A172 (cell line): ENCODE data around the gene EMILIN1. TPM values are rescaled to one million over a fixed set of nuclear protein-coding genes. Genes with fewer than 3 reads are reported as not detected.

Experiments used
- DNase-seq: peaks from one replicate; pipeline ENCODE4 v3.0.0-alpha.2; 2015; ENCODE audit warnings: low spot score
- total RNA-seq: library from RNA; depleted of rRNA; stranded (reverse); fragments of >200 nt; shearing (Covaris generic); gene quantifications from 2 replicates; pipeline ENCODE4 v1.2.3, GENCODE V29; 2014; rRNA removed

Gene EMILIN1
- total RNA-seq, 1 experiment from 2014 or later = 0.47 TPM

DNA sequence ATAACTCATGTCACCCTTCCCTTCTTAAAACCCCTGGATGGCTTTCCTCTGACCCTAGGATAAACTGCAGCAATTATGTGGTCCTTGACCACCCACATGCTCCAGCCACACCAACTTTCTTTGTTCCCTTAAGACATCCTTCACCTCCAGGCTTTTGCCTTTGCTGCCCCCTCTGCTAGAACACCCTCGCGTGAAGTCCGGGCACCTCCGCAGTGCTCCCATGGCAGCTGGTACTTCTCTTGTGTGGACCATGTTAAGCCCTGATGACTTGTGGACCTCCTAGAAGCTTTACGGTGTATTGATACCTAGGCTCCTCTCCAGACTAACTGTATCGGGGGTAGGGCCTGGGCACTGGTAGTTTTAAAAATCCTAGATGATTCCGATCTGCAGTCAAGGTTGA lies 44.4 kb downstream of the EMILIN1 start:
- no peak for DNase-seq

DNA sequence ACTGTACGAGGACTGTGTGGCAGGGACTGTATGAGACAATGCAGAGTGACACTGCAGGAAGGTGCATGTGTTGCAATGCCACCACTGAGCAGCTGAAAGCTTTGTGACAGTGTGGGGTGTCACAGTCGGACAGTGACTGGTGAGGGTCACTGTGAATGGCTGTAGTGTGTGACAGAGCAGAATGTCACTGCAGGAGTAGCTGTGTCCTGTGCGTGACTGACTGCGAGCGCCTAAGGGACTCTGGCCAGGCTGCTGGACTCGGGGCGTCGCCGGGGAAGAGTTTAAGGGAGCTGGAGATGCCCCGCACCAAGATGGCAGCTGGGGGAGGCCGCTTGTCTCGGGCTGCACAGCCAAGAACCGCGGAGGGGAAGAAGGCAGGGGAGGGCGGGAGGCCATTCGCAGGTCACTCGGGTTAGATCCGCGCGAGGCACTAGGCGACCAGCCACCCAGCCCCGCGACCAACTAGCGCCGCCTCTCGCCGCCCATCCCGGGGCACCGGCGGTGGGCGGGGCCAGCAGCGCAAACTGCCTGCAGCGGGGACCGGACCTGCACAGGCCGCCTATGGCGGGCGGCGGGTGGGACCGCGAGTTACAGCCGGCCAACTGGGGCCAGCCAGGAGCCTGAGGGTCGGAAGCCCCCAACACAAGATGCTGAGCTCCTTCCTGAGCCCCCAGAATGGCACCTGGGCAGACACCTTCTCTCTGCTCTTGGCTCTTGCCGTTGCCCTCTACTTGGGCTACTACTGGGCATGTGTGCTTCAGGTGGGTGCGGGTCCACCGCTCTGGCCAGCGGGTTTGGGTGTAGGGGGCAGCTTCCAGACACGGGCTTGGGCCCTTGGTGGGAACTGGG lies 45.1 kb downstream of the EMILIN1 start, which contains the start of gene ABHD1:
Gene ABHD1 (plus strand): TSS at position 514 of the 849 bp plus-strand sequence. CDS start 134 bp downstream, at position 648.
- DNase-seq = peak; percentile 10

GRCh38 chr2:27125104-27125503 lies 46.7 kb downstream of the EMILIN1 start:
- DNase-seq = no peak

- no peak for DNase-seq
Measured at GRCh38 chr2:27126252-27126710, 47.9 kb downstream of the EMILIN1 start.

DNA sequence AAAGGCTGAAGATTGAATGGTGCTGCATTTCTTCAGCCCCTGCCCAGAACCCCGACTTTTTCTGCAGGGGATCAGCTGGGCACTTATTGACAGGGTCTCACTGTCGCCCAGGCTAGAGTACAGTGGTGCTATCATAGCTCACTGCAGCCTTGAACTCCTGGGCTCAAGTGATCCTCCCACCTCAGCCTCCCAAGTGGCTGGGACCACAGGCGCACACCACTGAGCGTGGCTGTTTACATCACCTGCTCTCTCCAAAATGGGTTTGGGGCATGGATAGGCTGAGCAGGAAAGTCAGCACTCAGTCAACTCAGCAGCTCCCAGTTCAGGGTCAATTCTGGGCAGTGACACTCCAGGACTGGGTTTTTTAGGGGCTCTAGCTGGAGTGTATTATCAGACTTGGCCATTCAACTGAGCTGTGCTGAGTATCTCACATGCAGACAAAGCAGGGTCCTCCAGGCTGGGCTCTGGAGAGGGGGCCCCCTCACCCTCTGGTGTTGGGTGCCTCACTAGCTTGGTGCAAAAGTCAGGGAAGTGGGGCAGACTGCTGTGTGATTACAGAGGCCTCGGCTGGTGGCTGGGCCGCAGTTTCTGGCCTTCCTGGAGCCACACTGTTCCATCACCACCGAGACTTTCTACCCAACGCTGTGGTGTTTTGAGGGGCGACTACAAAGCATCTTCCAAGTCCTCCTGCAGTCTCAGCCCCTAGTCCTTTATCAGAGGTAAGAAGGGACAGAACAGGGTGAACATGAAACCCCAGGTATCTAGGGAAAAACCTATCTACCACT lies 49.7 kb downstream of the EMILIN1 start:
- no peak for DNase-seq

GRCh38 chr2:27128668-27129571 lies 50.5 kb downstream of the EMILIN1 start:
- no peak for DNase-seq

DNA sequence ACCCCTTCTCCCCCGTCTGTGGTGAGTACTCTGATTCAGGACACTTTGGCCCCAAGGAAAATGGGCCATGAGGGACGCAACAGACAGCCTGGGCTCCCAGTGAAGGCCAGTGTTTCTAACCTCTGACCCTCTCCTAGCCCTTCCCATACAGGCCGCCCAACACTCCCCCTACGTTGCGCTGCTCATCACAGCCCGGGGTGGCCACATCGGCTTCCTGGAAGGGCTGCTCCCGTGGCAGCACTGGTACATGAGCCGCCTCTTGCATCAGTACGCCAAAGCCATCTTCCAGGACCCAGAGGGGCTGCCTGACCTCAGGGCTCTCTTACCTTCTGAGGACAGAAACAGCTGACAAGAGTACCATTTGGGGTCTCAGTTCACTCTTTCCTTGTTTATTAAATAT lies 52.0 kb downstream of the EMILIN1 start:
- DNase-seq = no peak

- no peak for DNase-seq
Measured at GRCh38 chr2:27131429-27131828, 53.0 kb downstream of the EMILIN1 start.

- peak; percentile 10 for DNase-seq
Measured at GRCh38 chr2:27133195-27133875, 54.9 kb downstream of the EMILIN1 start.

GRCh38 chr2:27133905-27134780 lies 55.7 kb downstream of the EMILIN1 start, which contains the start of gene PREB:
TSS of gene PREB (minus strand) at chr2:27134636. CDS start at chr2:27134421, 215 bp downstream.
- peak; percentile 84 for DNase-seq

DNA sequence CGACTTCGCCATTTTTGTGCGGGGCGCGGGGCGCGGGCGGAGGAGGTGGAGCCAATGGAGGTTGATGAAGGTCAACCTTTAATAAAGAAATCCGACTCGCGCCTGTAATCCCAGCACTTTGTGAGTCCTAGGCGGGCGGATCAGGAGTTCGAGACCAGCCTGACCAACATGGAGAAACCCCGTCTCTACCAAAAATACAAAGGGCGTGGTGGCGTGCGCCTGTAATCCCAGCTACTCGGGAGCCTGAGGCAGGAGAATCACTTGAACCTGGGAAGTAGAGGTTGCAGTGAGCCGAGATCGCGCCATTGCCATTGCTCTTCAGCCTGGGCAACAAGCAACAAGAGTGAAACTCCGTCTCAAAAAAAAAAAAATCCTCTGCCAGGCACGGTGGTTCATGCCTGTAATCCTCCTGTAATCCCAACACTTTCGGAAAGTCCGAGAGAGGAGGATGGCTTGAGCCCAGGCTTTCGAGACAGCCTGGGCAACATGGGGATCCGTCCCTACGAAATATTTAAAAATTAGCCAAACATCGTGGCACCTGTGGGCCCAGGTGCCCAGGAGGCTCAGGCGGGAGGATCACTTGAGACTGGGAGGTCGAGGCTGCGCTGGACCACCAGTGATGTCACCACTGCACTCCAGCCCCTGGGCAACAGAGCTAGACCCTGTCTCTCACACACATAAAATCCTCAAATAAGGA lies 56.5 kb downstream of the EMILIN1 start:
- no peak for DNase-seq

GRCh38 chr2:27135478-27135955 lies 57.1 kb downstream of the EMILIN1 start:
- DNase-seq = no peak

Other genes with a start within 250 kb of the EMILIN1 start
- gene DPYSL5, start 230.5 kb upstream of the EMILIN1 start, total RNA-seq = 8.4 and 9.1 TPM in 2 replicates
- gene MAPRE3, start 108.0 kb upstream of the EMILIN1 start, total RNA-seq = 7.1 and 9.7 TPM in 2 replicates
- gene TMEM214, start 45.6 kb upstream of the EMILIN1 start, total RNA-seq = 53.8 and 57.7 TPM in 2 replicates
- gene AGBL5, start 26.9 kb upstream of the EMILIN1 start, total RNA-seq = 41.4 and 44.3 TPM in 2 replicates
- 334 and 356 TPM in 2 replicates for gene OST4, start 7.0 kb upstream of the EMILIN1 start, total RNA-seq
- gene KHK, start 8.2 kb downstream of the EMILIN1 start, total RNA-seq = 8.7 and 10.3 TPM in 2 replicates
- 0.17 and 0.40 TPM in 2 replicates for gene CGREF1, start 40.5 kb downstream of the EMILIN1 start, total RNA-seq
- 2.2 TPM in 1 of 2 replicates, not detected in the other for gene ABHD1, start 45.2 kb downstream of the EMILIN1 start, total RNA-seq
- 79.5 and 89.2 TPM in 2 replicates for gene PREB, start 56.0 kb downstream of the EMILIN1 start, total RNA-seq
- not detected in 2 replicates for gene PRR30, start 60.8 kb downstream of the EMILIN1 start, total RNA-seq
- not detected in 2 replicates for gene TCF23, start 70.4 kb downstream of the EMILIN1 start, total RNA-seq
- gene ATRAID, start 133.4 kb downstream of the EMILIN1 start, total RNA-seq = 191 and 231 TPM in 2 replicates
- 41.8 and 67.4 TPM in 2 replicates for gene SLC5A6, start 133.7 kb downstream of the EMILIN1 start, total RNA-seq
- 27.5 and 30.9 TPM in 2 replicates for gene CAD, start 138.8 kb downstream of the EMILIN1 start, total RNA-seq
- gene SLC30A3, start 184.4 kb downstream of the EMILIN1 start, total RNA-seq = 3.2 and 6.5 TPM in 2 replicates
- not detected in 2 replicates for gene DNAJC5G, start 196.8 kb downstream of the EMILIN1 start, total RNA-seq
- 0.96 and 0.98 TPM in 2 replicates for gene TRIM54, start 203.8 kb downstream of the EMILIN1 start, total RNA-seq
- 4.1 and 5.0 TPM in 2 replicates for gene UCN, start 229.8 kb downstream of the EMILIN1 start, total RNA-seq
- 91.0 and 108 TPM in 2 replicates for gene MPV17, start 244.5 kb downstream of the EMILIN1 start, total RNA-seq